ENCODE results near the gene BNIPL. TPM values are rescaled to one million over a fixed set of nuclear protein-coding genes. Genes with fewer than 3 reads are reported as not detected.

Gene BNIPL
- total and polyA plus RNA-seq, 2 of the 13 experiments (the other 11 are each of a cell fraction or from before 2014, with no cell fraction given) = 0.40 to 1.1 TPM

GRCh38 chr1:151047591-151047924 is 11.2 kb downstream of the BNIPL start, which contains the start of gene C1orf56 (continued):
- no peak for TF ChIP-seq ZNF574 (CRISPR knock-in tag; IDR thresholded peaks at IDR 0.05)
- no peak for TF ChIP-seq ZNF432 (CRISPR knock-in tag; IDR thresholded peaks at IDR 0.05; ENCODE audit: borderline replicate concordance)
- no peak for TF ChIP-seq ZBTB3 (CRISPR knock-in tag; IDR thresholded peaks at IDR 0.05; ENCODE audit: borderline replicate concordance, low read depth)
- TF ChIP-seq LCORL (IDR thresholded peaks at IDR 0.05) = no peak
- no peak for TF ChIP-seq LCORL (CRISPR knock-in tag; IDR thresholded peaks at IDR 0.05)
- TF ChIP-seq, protein P1, sequence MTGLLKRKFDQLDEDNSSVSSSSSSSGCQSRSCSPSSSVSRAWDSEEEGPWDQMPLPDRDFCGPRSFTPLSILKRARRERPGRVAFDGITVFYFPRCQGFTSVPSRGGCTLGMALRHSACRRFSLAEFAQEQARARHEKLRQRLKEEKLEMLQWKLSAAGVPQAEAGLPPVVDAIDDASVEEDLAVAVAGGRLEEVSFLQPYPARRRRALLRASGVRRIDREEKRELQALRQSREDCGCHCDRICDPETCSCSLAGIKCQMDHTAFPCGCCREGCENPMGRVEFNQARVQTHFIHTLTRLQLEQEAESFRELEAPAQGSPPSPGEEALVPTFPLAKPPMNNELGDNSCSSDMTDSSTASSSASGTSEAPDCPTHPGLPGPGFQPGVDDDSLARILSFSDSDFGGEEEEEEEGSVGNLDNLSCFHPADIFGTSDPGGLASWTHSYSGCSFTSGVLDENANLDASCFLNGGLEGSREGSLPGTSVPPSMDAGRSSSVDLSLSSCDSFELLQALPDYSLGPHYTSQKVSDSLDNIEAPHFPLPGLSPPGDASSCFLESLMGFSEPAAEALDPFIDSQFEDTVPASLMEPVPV (CRISPR knock-in tag; IDR thresholded peaks at IDR 0.05) = no peak
- no peak for TF ChIP-seq ZNF761 (CRISPR knock-in tag; conservative IDR thresholded peaks at IDR 0.05)
- no peak for TF ChIP-seq NFE2 (CRISPR knock-in tag; IDR thresholded peaks at IDR 0.05)
- TF ChIP-seq ZBTB1 (CRISPR knock-in tag; IDR thresholded peaks at IDR 0.05; ENCODE audit: borderline replicate concordance) = no peak
- no peak for TF ChIP-seq ZNF576 (CRISPR knock-in tag; IDR thresholded peaks at IDR 0.05)
- TF ChIP-seq ZNF121 (CRISPR knock-in tag; IDR thresholded peaks at IDR 0.05) = 0 out of 2 replicates have a peak, but pooled peaks have one; percentile 13
- 0 out of 2 replicates have a peak, but pooled peaks have one; percentile 23 for TF ChIP-seq ZNF724P (CRISPR knock-in tag; IDR thresholded peaks at IDR 0.05; ENCODE audit: borderline replicate concordance)
- TF ChIP-seq CREBL2 (CRISPR knock-in tag; IDR thresholded peaks at IDR 0.05; ENCODE audit: borderline replicate concordance) = no peak
- TF ChIP-seq PHF21A (CRISPR knock-in tag; IDR thresholded peaks at IDR 0.05) = no peak
- TF ChIP-seq FOXK2 (IDR thresholded peaks at IDR 0.05) = no peak
- TF ChIP-seq POLR2AphosphoS5 (IDR thresholded peaks at IDR 0.05; ENCODE audit: low read depth, low read length) = peak; percentile 65
- TF ChIP-seq FOSL2 (CRISPR knock-in tag; IDR thresholded peaks at IDR 0.05) = no peak
- no peak for TF ChIP-seq RCOR2 (CRISPR knock-in tag; IDR thresholded peaks at IDR 0.05)
- TF ChIP-seq, protein P2, sequence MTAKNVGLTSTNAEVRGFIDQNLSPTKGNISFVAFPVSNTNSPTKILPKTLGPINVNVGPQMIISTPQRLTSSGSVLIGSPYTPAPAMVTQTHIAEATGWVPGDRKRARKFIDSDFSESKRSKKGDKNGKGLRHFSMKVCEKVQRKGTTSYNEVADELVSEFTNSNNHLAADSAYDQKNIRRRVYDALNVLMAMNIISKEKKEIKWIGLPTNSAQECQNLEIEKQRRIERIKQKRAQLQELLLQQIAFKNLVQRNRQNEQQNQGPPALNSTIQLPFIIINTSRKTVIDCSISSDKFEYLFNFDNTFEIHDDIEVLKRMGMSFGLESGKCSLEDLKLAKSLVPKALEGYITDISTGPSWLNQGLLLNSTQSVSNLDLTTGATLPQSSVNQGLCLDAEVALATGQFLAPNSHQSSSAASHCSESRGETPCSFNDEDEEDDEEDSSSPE (CRISPR knock-in tag; IDR thresholded peaks at IDR 0.05) = peak; percentile 64; the same call in 1 of the 2 replicates
- TF ChIP-seq FOXJ3 (CRISPR knock-in tag; IDR thresholded peaks at IDR 0.05; ENCODE audit: borderline replicate concordance) = no peak
- TF ChIP-seq THYN1 (CRISPR knock-in tag; IDR thresholded peaks at IDR 0.05; ENCODE audit: borderline replicate concordance, low read depth) = no peak
- 0 out of 2 replicates have a peak, but pooled peaks have one; percentile 58 for TF ChIP-seq MYPOP (CRISPR knock-in tag; IDR thresholded peaks at IDR 0.05)
- TF ChIP-seq ARNT2 (CRISPR knock-in tag; IDR thresholded peaks at IDR 0.05; ENCODE audit: low read depth) = 0 out of 2 replicates have a peak, but pooled peaks have one; percentile 25
- no peak; the same call in 1 of the 2 replicates for TF ChIP-seq TBX2 (CRISPR knock-in tag; IDR thresholded peaks at IDR 0.05; ENCODE audit: borderline replicate concordance)
- TF ChIP-seq IKZF1 (IDR thresholded peaks at IDR 0.05) = no peak
